ENCODE data around the gene DAB2. TPM values are rescaled to one million over a fixed set of nuclear protein-coding genes. Genes with fewer than 3 reads are reported as not detected.

The DAB2 gene
- total RNA-seq, 2 experiments from 2014 or later = 0.40 TPM; not detected in 1

GRCh38 chr5:39411985-39412384, 12.8 kb downstream of the DAB2 start:
- TF ChIP-seq EZH2phosphoT487 (IDR thresholded peaks at IDR 0.05; ENCODE audit: borderline replicate concordance, low read depth, low read length) (no peak), CTCF (conservative IDR thresholded peaks at IDR 0.05; ENCODE audit: low read length) (no peak)
- H3K79me2 ChIP-seq (ENCODE audit: insufficient read depth, low read depth, low read length) = no peaks in the 10 kb centered on the region

DNA sequence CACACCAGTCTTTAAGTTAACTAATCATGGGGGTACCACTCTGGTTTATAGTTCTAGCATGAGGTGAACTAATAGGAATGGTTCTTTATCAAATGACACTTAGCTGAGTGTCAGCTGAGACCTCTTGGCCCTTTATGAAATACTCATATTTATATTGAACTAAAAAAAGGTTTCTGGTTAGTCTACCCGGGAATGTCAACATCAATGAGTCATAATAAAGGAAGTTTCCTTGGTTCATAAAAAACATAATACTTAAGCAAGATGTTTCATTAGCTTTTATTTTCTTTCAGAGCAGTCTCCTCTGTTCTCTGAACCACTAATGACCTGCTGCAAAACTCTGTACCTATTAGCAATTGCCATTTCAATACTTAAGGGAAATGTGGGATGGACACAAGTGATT, 13.7 kb downstream of the DAB2 start:
- no peak overlapping the region for H3K27ac ChIP-seq (ENCODE audit: low read depth, low read length, poor library complexity, severe bottlenecking)
- no peak for DNase-seq (ENCODE audit: low spot score)
- POLR2A ChIA-PET = interaction anchor here (0.6 to 1.3 kb wide), 3 partner anchors 14 to 110 kb away, joined by 3 read pairs; no protein-coding TSS in a partner anchor
- H3K4me2 ChIP-seq (ENCODE audit: low read length) = no peak overlapping the region
- H2AFZ ChIP-seq (ENCODE audit: low read length) = no peak overlapping the region
- no peaks in the 10 kb centered on the region for H4K20me1 ChIP-seq (ENCODE audit: insufficient read depth, low read length)
- H3K9me3 ChIP-seq (ENCODE audit: low read length) = no peaks in the 10 kb centered on the region
- TF ChIP-seq EZH2phosphoT487 (IDR thresholded peaks at IDR 0.05; ENCODE audit: borderline replicate concordance, low read depth, low read length) (no peak), CTCF (conservative IDR thresholded peaks at IDR 0.05; ENCODE audit: low read length) (no peak)
- H3K79me2 ChIP-seq (ENCODE audit: insufficient read depth, low read depth, low read length) = no peaks in the 10 kb centered on the region
- CTCF ChIA-PET (ENCODE audit: unreplicated experiment) = no interaction called here
- intact Hi-C loops (cut with micrococcal nuclease; ENCODE audit: unreplicated experiment) = no loop called here
- H3K36me3 ChIP-seq (ENCODE audit: insufficient read depth, low read length) = no peaks in the 10 kb centered on the region
- no peaks in the 10 kb centered on the region for H3K9me2 ChIP-seq (ENCODE audit: insufficient read depth, low read length)
- H3K4me3 ChIP-seq (ENCODE audit: low read depth, low read length, poor library complexity, severe bottlenecking) = no peak overlapping the region
- H3K4me1 ChIP-seq (ENCODE audit: insufficient read depth, low read length, poor library complexity, severe bottlenecking) = no peaks in the 10 kb centered on the region
- no TSS peak for BruUV-seq (replicated peaks)

More at GRCh38 chr5:39411985-39412384, 12.8 kb downstream of the DAB2 start:
- intact Hi-C loops (cut with micrococcal nuclease; ENCODE audit: unreplicated experiment) = no loop called here
- DNase-seq (ENCODE audit: low spot score) = no peak
- Histone ChIP-seq H4K20me1 (ENCODE audit: insufficient read depth, low read length) (no peaks in the 10 kb centered on the region), H2AFZ (ENCODE audit: low read length) (no peak overlapping the region), H3K9me3 (ENCODE audit: low read length) (no peaks in the 10 kb centered on the region), H3K27ac (ENCODE audit: low read depth, low read length, poor library complexity, severe bottlenecking) (no peak overlapping the region), H3K4me2 (ENCODE audit: low read length) (no peak overlapping the region), H3K4me3 (ENCODE audit: low read depth, low read length, poor library complexity, severe bottlenecking) (no peak overlapping the region), H3K9me2 (ENCODE audit: insufficient read depth, low read length) (no peaks in the 10 kb centered on the region), H3K4me1 (ENCODE audit: insufficient read depth, low read length, poor library complexity, severe bottlenecking) (no peaks in the 10 kb centered on the region), H3K36me3 (ENCODE audit: insufficient read depth, low read length) (no peaks in the 10 kb centered on the region)
- BruUV-seq (replicated peaks) = no TSS peak
- CTCF ChIA-PET (ENCODE audit: unreplicated experiment) = no interaction called here
- POLR2A ChIA-PET = no interaction called here

DNA sequence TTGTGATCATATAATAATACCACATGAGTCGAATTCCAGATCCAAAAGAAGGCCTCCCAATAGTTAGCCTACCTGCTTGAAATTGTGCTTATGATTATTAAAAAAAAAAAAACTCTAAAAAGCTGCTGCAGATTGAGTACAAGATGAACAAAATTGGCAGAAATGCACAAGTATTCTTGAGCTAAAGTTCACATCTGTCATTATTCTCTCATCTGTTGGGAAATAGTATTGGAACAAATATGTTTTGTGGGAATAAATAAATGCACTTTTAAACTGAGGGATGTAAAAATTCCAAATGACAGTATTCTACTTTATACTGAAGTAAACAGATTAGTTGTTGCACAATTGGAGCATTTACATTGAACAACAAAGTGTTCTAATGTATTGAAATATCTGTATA, 15.7 kb downstream of the DAB2 start:
- ChIA-PET POLR2A (interaction anchor here (0.7 kb wide), 1 partner anchor 16 kb away, joined by 3 read pairs; no protein-coding TSS in a partner anchor), CTCF (ENCODE audit: unreplicated experiment) (no interaction called here)
- Histone ChIP-seq H3K4me3 (ENCODE audit: low read depth, low read length, poor library complexity, severe bottlenecking) (no peak overlapping the region), H3K9me2 (ENCODE audit: insufficient read depth, low read length) (no peaks in the 10 kb centered on the region), H3K36me3 (ENCODE audit: insufficient read depth, low read length) (no peaks in the 10 kb centered on the region), H4K20me1 (ENCODE audit: insufficient read depth, low read length) (no peaks in the 10 kb centered on the region), H3K27ac (ENCODE audit: low read depth, low read length, poor library complexity, severe bottlenecking) (no peak overlapping the region), H3K4me1 (ENCODE audit: insufficient read depth, low read length, poor library complexity, severe bottlenecking) (no peaks in the 10 kb centered on the region), H3K4me2 (ENCODE audit: low read length) (no peak overlapping the region), H3K79me2 (ENCODE audit: insufficient read depth, low read depth, low read length) (no peaks in the 10 kb centered on the region), H2AFZ (ENCODE audit: low read length) (no peak overlapping the region), H3K9me3 (ENCODE audit: low read length) (no peaks in the 10 kb centered on the region)
- intact Hi-C loops (cut with micrococcal nuclease; ENCODE audit: unreplicated experiment) = no loop called here
- no peak for DNase-seq (ENCODE audit: low spot score)
- TF ChIP-seq EZH2phosphoT487 (IDR thresholded peaks at IDR 0.05; ENCODE audit: borderline replicate concordance, low read depth, low read length) (no peak), CTCF (conservative IDR thresholded peaks at IDR 0.05; ENCODE audit: low read length) (no peak)
- BruUV-seq (replicated peaks) = no TSS peak
